Stimulated activated CD4-positive, alpha-beta T cell treated with anti-CD3 and anti-CD28 coated beads, Interleukin-12 subunit alpha, Interleukin-12 subunit beta, amount 100 ng/mL, for 48 hours (primary cell): ENCODE data around the gene FOXJ3.

Experiments used
- DNase-seq, 3 donors: peaks; one replicate each; pipeline ENCODE4 v3.0.0-alpha.2; 2020; ENCODE audit warnings: low read depth in 2 of 3, low spot score in 1 of 3

Gene FOXJ3

DNA sequence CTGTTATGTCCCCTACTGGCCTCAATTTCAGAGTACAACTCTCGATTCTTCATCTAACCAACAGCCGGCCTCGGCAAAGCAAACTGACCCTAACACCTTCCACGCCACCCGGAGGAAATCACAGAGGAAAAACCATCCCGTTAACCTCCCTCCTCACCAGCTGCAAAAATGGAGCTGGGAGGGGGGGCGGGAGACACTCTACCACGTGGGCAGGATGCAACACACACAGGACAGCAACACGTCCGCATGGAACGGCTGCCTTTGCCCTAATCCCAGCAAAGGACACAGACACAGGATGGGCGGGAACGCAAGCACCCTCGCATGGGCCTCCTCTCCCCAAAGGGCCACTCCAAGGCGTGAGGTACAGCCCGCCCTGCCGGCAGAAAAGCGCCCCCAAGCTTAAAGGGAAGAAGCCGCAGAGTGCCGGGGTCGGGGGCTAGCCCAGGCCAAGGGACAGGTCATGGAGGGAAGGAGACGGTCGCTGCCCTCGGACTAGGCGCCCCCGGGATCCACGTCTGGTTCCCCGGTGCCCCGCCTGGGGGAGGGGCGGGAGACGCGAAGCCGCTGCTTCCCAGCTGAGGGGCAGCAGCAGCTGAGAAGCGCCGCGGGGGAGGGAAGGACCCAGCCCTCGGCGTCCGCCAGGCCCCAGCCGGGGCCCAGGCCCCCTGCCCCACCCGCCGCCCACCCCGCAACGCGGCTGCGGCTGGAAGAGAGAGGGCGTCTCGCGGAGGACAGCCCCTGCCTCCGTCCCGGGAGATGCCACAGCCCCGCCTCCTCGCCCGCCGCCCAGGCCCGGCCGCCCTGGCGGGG is 590 bp downstream of the FOXJ3 start:
- DNase-seq = peak in 2 of 3 donors; percentile 20 to 34

DNA sequence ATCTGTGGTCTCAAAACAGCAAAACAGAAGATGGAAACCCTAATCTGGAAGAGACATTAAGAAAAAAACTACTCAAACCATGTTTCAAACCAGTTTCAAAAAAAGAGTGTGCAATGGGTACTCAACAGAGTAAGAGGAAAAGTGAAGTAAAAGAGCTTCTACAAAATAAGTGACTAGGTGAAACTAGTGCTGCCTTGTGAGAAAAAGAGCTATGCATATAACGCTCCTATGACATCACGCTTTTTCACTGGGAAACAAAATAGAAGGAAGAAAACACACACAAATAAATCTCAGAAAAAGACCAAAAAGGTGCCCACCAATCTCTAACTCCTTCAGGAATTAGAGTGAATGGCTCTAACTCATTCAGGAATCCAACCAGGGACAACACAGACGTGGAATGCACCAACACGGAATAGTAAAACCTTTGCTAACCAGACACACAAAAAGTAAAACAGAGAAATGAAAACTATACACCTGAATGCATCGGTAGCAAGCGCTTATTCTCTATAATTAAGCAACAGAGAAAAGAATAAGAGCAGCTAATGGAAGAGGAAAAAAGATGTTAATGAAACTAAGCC is 1.3 kb downstream of the FOXJ3 start:
- no peak for DNase-seq

DNA sequence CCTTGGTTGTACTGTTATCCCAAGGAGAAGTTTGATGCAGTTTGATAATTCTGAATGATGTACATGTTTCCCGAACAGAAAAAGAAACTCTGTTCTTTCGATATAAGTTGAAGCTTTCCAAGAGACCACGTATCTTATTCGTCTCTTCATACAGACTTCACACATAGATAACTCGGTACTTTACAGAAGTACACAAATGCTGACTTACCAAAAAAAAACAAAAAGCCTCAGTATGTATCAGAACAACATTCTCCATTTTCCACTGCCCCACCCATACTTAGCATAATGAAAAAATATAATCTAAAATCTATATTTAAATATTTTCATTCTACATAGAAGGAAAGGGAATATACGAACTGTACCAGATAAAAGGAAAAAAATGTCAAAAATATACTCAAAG is 2.2 kb downstream of the FOXJ3 start:
- DNase-seq = no peak

DNA sequence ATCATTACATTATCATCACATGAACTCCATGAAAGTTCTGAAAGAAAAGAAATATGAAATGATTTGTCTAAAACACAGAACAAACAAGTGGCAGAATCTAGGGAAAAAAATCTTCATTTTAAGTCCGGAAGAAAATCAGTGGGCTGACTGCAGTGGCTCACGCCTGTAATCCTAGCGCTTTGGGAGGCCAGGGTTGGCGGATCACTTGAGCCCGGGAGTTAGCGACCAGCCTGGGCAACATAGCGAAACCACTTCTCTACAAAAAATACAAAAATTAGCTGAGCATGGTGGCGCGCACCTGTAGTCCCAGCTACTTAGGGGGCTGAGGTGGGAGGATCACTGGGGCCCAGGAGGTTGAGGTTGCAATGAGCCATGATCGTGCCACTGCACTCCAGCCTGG is 4.8 kb downstream of the FOXJ3 start:
- DNase-seq = no peak

DNA sequence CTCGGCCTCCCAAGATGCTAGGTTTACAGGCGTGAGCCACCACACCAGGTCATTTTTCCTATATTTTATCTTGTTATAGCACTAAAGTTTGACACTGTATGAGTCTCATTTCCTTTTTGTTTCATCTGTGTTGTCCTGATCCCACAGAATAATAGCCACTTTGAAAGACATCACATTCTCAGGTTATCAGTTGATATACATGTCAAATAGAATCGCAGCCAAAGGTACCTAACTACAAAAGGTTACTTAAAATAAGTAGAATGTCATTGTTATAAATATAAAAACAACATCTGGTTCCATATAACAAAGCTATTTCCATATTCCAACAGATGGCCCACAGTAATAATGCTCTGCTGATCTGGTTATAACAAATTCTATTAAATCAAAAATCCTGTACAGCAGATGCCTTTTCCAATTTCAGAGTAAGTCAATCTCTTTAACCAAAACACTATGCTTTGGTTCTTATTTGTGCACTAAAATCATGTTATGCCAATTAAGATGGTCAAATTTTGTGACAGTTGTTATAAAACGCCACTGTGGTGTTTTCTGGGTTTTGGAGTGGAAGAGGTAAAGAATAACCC is 6.0 kb downstream of the FOXJ3 start:
- DNase-seq = no peak

DNA sequence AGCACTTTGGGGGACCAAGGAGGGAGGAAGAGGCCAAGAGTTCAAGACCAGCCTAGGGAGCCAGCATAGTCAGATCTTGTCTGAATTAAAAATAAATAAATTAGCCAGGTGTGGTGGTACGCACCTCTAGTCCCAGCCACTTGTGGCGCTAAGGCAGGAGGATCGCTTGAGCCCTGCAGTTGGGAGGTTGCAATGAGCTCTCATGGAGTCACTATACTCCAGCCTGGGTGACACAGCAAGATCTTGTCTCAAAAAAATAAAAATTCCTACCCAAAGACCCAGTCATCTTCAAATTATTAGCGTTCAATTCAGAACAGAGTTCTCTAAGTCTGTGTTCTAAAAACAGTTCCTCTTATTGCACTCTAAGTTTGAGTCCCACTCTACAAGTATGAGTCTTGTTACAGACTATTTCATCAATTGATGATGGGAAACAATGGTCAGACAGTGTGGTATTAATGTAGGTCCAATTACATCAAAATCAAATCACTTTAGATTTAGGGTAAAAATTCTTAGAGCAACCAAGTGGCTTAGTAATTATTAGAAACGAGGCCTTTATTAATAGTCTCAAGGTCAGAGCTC is 6.9 kb downstream of the FOXJ3 start:
- no peak for DNase-seq

DNA sequence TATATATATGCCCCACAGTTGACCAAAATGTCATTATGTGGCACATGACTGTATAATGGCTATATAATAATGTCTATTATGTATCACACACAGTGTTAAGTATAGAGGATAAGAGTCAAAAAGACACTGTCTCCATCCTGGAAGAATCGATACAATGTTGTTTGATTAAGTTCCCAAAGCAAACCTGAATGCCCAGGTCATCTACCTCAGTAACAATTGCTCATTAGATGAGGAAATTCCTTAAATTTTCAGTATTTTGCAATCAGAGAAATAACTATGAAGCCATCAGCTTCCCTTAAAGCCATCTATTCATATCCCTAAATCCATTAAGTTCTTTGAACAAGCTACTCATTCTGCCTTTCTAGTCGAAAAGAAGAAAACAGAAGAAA is 10.0 kb downstream of the FOXJ3 start:
- DNase-seq = no peak

DNA sequence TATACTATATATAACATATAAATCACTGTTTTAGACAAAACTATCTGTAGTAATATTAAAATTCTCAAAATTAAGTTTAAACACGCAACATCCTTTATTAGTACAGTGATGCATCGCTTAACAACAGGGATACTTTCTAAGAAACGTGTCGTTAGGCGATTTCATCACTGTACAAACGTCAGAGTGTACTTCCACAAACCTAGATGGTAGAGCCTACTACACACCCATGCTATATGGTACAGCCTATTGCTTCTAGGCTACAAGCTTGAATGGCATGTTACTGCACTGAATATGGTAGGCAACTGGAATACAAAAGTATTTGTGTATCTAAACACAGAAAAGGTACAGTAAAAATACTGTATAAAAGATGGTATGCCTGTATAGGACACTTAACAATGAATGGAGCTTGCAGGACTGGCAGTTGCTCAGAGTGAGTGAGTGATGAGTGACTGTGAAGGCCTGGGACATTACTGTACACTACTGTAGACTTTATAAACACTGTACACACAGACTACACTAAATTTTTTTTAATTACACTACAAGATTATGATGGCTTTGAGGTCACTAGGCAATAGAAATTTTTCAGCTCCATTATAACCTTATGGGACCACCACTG is 10.5 kb downstream of the FOXJ3 start:
- no peak for DNase-seq

DNA sequence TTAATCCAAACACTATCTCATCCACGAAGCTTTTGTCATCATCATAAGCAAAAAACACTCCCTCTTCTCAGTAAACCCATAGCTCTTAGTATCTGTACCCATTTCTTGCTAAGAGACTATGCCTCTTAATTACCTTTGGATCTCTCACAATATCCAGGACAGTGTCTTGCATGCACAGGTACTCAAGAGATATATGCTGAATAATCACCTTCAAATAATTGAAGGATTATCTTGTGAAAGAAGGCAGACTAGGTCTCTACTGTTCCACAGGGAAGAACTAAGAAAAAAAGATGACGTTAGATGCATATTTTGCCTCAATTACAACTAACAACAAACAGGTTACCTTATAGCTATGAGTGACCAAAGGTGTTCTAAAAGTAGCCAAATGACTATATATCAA is 11.5 kb downstream of the FOXJ3 start:
- DNase-seq = no peak

DNA sequence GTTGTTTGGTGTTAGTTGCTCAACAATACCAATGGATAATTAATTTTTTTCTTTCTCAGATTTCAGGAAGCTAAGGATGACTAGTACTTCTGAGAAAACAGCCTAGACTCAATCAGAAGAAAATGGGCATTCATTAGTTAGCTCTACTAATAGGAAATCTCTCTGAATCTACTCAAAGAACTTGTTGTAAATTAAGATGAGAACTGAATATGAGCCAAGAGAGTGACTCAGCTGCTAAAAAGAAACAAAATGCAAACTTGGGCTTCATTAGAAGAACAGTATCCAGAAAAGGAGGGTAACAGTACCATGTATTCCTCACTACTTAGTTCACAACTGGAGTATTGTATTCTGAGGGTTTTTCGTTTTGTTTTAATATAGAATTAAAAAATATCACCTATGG is 12.5 kb downstream of the FOXJ3 start:
- DNase-seq = no peak

DNA sequence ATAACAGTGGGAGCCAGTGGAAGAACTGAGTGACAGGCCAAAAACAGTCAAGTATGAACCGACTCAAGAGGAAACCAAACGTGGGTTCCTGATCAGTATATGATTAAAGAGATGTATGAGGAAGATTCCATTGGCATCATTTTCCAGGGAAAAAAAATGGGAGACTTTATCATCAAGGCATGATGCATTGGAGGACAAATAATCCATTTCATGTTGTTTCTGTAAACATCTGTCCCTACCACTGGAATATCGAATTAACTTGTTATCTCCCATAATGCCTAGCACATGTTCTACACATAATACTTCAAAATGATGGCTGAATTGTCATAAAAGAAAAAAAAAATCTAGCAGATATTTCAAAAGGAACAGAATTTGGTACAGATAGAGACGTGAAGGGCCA is 13.3 kb downstream of the FOXJ3 start:
- no peak for DNase-seq

DNA sequence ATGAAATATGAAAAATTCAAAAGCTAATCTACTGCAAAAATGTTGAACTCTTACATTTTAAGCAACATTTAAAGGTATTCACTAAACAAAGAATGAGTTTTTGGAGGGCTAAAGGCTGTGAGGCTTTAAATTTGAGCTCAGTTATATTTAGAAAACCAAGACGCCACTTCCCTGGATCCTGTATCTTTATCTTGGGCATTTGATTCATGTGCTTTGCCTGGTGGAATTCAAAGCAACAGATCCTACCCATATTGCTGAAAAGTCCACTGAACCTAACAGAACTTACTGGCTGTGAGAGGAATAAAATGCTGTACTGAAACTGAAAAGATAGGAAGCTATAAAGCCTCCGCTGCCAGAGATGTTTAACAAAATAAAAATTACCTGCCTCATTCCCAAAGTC is 14.3 kb downstream of the FOXJ3 start:
- DNase-seq = no peak

DNA sequence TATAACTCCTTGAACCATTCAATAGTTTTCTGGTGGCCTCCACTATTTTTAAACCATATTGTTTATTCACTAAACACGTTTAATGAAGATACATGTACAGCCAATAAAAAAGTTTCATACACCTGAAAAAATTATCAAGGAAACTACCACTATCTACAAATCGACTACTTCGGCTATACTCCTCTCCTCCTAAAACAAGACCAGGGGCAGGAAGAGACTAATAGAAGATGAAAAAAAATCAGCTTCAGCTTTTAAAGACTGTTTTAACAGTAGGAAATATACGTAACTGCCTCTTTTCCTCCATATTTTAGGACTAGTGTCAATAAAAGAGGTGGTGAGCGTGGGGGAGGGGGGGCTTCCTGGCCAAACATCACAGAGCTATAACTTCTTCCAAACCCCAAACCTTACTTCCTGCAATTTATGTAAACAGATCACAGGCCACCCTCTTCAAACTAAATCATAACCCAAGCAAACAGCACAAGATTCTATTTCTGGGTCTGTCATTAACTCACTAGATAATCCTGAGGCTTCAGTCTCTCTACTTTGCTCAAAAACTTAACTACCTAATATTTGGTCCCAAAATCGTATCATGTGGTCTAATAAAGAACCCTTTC is 15.1 kb downstream of the FOXJ3 start:
- DNase-seq = no peak

DNA sequence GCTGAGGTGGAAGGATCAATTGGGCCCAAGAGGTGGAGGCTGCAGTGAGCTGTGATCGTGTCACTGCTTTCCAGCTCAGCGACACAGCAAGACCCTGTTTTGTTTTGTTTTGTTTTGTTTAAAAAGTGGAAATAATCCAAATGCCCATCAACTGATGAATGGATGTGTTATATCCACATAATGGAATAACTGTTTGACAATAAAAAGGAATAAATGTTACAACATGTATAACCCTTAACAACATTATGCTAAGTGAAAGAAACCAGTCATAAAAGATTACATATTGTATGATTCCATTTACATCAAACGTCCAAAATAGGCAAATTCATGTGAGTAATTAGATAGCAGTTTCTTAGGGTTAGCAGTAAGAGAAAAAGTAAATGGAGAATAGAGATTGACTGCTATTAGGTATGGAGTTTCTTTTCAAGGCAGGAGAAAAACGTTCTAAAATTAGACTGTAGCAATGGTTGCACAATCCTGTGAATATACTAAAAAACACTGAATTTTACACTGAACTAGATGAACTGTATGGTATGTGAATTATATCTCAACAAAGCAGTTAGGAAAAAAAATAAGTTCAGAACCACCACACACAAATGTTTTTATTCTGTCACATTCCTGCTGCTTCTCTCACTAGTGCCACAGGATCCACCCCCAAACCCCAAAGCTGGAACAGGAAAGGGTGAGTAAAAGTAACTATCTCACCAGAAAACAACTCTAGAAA is 15.7 kb downstream of the FOXJ3 start:
- DNase-seq = no peak

DNA sequence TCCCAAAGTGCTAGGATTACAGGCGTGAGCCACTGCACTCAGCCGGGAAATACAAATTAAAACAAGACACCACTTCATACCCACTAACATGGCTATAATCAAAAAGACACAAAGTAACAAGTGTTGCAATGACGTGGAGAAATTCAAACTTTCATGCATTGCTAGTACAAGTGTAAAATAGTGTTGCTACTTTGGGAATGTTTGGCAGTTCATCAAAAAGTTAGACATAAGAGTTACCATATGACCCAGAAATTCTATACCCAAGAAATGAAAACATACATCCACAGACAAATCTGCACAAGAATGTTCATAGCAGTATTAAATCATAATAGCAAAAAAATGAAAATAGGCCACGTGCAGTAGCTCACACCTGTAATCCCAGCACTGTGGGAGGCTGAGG is 16.4 kb downstream of the FOXJ3 start:
- DNase-seq = no peak

DNA sequence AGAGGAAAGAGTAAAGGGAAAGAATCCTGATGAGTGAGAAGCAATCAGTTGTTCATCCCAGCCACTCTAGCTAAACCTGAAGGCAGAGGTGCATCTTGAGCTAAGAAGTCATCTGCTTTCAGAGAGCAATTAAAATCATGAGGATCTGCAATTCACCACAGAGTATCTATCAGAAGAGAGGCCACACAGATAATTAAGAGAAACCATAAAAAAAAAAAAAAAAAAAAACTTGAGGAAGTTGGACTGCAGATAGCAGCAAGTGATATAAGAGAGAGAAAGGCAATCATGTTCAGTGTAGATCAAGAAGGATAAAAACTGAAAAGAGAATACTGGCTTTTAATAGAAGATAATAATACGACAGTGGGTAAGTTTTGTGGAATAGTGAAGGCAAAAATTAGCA is 17.7 kb downstream of the FOXJ3 start:
- no peak for DNase-seq

DNA sequence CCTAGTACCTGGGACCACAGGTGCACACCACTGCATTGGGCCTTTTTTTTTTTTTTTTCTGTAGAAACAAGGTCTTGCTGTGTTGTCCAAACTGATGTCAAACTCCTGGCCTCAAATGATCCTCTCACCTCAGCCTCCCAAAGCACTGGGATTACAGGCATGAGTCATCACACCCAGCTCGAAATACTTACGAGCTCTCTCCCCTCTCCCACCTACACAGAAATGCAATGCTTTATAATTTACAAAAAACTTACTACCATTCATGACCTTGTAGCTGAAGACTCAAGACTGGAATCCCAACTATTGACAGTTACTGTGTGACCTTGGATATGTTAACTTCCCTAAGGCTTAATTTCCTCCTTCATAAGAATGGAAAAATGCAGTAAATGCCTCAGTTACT is 18.7 kb downstream of the FOXJ3 start:
- no peak for DNase-seq

DNA sequence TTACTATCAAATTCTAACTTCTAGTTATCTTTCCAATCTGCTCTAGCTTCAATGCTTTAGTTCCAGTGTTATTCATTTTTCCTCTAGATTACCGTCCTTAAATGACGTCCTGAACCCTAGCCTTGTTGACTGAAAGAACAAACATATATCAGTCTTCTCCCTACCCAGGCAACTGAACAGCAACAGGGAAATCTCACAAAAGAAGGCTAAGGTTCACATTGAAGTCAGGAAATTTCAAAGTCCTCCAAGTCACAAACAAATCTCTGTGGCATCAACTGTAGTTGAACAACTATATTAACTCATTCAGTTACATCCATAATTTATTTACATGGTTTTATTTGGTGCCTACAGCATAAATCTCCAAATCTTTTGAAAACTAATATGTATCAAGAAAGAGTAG is 19.5 kb downstream of the FOXJ3 start:
- no peak for DNase-seq

DNA sequence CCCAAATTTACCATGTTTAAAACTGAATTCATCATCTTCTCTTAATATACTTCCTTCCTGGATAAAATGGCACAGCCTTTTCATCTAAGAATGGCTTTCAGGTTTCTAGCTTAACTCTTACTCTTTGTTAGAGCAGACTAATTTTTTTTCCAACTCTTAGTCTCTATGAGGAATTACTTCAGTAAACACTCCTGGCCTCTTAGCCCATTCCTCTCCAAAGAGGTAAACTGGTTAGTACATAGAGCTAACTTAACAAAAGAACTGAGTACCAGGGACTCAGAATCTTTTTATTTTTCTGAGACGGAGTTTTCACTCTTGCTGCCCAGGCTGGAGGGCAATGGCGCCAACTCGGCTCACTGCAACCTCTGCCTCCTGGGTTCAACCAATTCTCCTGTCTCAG is 21.1 kb downstream of the FOXJ3 start:
- no peak for DNase-seq

DNA sequence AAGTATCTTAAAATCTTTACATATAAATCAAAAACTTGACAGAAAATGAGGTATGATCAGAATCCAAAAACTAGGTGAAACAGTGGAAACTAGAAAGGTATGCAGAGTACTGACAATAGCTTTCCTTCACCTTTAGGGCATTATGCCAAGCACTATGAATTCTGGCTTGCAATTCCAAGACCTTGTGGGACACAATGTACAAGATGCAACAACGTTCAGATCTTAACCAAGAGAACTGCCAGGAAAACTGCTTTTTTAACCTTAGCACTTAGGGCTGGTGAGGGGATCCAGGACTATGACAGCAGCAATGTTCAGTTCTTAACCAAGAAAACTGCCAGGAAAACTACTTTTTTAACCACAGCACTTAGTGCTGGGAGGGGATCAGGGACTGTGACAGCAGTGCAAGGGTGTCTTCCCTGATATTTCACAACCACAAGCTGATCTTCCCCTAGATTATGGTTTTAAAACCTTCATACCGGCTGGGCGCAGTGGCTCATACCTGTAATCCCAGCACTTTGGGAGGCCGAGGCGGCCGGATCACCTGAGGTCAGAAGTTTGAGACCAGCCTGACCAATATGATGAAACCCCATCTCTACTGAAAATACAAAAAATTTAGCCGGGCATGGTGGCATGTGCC is 22.3 kb downstream of the FOXJ3 start:
- no peak for DNase-seq
